Hematopoietic multipotent progenitor cell (in vitro differentiated cells): ENCODE measurements around the gene C1QTNF6. TPM values are rescaled to one million over a fixed set of nuclear protein-coding genes. Genes with fewer than 3 reads are reported as not detected.

Source experiments
- DNase-seq, 3 donors: peaks; one replicate each; pipeline ENCODE4 v3.0.0-alpha.2; 2011 to 2015; ENCODE audit warnings: low read depth in 2 of 3, low spot score in 2 of 3
- total RNA-seq: library from RNA; depleted of rRNA; stranded (reverse); fragments of >200 nt; gene quantifications from one replicate; pipeline ENCODE4 v1.2.3, GENCODE V29; 2012

C1QTNF6 gene
- total RNA-seq, 1 donor, result 1.6 TPM

DNA sequence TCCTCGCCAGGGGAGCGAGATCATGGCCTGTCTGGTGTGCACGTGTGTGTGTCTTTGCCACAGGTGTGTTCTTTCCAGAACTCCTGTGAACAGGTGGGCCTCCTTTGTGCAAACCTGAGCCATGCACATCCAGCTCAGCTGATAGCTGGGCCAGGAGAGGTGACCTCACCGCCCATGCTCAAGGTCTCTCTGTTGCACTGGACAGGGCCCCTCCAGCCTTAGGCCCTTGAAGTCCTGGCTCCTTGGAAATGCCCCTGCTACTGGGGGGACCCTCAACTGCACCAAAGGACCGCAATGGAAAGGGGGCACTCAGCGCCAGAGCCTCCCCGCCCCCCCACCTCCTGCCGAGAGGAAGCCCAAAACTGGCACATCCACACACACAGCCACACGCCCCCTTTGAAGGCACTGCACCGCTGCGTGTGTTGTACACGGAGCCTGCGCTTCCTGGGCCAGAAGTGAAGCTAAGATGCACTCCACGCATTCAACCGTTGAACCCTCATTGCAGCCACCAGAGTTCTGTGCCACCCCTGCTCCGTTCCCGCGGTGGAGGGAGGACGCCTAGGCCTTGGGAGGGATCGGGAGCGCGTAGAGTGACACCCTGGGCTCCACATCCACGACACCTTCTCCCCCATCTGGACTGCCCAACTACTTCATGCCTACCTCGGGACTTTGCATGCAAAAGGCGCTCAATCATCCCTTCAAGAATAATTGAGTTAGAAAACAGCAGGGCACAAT lies 21.9 kb downstream of the C1QTNF6 start:
- no peak for DNase-seq

DNA sequence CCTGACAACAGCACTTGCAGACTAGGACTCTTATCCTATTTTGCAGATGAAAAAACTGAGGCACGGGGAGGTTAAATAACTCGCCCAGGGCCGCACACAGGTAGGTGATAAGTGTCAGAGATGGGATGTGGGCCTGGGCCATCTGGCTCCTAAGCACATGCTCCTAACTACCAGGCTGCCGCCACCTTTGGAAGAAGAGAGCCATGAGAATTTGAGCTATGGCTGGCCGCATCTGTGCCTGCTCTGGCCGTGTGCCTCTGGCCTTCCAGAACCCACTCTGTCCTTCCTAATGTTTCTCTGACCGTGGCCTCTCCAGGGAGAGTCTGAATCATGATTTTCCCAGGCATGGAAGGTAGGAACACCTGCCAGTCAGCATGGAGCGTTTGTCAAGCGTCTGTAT lies 23.0 kb downstream of the C1QTNF6 start:
- DNase-seq, result no peak

DNA sequence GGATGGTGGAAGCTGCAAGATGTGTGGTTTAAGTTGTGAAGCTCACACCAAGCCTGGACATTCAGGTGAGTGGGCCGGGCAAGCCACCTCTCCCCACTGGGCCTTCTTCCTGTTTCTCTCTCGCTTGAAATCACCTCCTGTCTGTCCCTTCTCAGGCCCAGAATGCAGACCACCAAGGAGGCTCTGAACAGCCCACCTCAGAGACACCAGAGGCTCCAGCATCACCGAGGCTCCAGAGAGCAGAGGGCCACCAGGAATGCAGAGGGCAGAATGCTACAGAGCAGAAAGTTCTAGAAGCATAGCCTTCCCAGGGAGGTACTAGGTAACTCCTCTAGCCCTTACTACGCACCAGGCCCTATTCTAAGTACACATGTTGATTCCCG lies 23.6 kb downstream of the C1QTNF6 start:
- no peak for DNase-seq

DNA sequence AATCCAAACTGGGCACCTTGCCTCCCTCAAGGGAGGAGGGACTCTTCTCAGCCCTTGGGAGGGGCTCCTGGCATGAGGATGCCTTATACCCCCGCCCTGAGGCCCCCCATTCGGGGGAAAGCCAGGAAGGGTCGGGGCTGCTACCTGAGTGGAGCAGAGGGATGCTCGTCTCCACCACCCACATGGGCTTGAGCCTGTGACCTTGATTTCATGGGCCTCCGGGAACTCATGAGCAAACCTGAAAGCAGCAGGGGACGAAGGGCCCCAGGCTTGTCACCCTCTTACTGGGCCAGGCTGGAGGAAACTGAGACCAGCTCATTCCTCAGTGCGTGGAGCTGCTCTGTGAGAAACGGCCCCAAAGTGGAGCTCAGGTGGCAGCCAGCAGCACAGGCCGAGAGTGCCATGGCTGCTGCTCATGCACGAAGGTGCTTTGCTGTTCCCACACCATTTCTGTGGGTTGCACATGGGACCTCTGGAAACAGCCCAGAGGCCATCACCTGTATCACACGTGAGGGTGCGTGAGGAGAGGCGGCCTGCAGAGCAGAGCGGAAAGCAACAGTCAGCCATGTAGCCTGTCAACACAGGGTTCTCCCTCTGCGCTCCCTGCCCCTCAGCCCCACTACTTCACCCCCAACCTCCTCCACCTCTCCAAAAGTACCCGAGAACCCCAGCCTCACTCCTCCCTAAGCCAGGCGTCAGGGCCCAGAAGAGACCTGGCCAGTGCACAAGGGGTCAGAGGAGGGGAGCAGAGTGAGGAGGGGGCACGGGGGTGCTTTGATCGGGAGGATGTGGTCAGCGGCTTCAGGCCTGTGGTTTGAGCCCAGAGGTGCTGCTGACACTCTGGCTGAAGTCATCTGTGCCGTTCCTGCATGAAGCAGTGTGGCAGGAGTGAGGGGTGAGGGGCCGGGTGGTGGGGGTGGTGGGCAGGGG lies 24.2 kb downstream of the C1QTNF6 start:
- no peak for DNase-seq

DNA sequence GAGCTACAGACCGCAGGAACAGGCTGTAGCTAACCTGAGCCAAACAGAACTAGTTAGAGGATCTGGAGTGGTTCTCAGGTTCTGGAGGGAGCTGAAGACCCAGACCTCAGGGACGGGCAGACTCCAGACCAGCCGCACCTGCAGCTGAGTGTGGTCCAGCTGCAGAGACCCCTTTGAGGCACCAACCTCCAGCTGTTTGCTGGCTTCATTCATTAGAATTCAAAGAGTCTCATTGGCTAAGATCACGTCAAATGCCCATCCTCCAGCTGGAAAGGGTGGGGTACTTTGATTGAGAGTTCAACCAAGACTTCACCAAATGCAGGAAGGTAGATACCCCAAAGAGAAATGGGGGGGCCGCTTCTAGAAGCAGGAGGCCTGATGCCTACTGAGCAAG lies 25.0 kb downstream of the C1QTNF6 start:
- DNase-seq, result no peak

DNA sequence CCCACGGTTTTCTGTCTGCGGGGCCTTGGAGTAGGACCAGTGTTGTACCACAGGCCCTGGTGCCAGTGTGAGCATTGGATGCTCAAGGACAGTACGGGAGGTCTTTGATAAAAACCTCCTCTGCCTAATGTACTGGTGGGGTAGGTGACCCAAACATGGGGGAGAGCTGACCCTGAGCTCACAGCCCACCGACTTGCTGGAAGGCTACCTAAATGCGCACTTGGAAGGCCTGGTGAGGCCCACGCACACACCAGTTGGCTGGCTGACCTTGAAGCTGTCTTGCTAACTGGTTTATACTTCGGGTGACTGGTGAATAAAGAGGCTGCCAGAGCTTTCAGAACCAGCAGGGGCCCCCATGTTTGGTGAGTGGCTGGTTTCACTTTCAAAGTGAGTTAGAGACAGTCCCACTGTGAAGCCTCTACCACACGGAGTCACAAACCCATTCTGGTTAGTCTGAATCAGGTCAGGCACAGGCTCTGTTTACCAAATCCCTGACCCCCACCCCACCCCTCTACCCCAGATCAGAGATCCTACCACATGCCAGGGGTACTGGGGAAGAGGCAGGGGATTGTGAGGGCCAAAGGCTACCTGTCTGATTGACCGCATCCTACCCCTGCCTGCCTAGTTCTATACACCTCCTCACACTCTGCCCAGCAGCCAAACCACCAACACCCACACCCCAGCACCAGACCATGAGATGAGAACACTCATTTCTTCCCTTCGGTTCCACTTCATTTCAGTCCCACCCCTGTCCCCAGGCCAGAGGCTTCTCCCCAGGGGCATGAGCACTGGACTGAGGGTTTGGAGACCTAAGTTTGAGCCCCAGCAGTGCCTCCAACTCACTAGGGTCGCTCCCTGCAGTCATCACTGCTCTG lies 25.6 kb downstream of the C1QTNF6 start:
- peak in 1 of 3 donors; percentile 52 for DNase-seq

DNA sequence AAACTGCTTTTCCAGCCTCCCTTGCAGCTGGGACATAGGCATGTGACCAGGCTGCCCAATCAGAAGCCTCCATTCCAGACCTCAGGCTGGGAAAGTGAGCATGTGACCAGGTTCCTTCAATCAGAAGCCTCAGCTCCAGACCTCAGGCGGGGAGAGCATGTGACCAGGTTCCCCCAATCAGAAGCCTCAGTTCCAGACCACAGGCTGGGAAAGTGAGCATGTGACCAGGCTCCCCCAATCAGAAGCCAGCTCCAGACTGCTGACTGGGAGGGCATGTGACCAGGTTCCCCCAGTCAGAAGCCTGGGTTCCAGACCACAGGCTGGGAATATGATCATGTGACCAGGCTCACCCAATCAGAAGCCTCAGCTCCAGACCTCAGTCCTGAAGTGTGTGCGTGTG lies 26.6 kb downstream of the C1QTNF6 start:
- peak in 1 of 3 donors; percentile 29 for DNase-seq

DNA sequence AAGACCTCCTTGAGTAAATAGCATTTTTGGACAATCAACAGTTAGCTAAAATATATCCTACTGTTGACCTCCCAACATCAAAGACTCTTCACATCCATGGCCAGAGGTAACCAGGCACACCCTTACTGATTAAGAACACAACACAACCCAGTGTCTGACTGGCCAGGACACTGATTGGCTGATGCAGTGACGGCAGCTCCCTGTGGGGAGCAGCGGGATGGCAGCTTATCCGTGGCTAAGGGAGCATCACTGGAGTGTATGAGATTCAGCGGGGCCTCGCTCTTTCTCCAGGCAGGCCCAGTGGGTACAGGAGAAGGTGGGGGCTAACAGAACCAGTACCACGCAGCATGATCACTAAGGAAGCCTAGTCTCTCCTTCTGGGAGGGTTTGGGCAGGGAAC lies 28.0 kb downstream of the C1QTNF6 start:
- no peak for DNase-seq

DNA sequence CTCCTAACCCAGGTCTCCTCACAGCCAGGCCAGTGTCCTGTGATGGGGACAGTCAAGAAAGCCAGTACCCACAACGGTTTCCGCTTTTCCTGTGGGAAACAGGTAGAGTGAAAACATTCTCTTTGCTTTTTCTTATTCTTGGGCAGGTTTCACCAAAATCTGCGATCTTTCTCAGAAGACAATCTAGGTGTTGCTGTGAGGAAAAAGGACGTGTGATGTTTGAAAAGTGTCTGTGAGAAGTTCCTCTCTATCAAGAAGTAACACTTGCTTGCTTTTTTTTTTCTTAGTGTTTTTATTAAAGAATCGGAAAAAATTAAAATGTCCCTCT lies 29.1 kb downstream of the C1QTNF6 start:
- DNase-seq, result no peak

DNA sequence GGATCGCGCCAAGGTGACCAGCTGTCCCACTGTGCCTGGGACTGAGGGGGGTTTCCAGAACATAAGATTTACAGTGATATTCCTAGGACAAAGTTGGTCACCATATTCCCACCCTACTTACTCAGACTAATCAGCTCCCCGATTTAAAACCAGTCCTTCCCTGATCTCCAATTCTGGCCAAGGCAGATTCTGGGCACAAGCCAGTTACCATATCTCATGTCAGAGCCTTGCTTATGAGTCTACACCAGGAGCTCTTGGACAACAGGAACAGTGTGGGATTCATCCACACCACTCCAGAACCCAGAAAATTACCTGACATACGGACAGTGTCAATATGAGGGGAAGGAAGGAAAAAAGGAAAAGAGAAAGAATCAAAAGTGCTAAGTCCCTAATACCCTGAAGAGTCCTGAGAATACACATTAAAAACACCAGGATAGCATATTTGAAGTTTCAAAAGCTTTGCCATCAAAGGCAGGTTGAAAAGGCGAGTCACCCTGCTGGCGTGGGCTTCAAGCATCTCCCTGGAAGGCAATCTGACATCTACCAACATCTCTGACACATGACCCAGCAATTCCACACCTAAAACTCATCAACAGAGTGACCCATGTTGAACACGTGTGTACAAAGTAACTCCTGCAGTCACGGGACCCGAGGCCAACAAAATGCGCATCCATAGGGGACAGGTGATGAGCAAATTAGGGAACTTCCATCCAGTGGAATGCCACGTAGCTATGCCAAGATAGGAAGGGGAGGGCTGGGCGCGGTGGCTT lies 30.3 kb downstream of the C1QTNF6 start:
- no peak for DNase-seq

DNA sequence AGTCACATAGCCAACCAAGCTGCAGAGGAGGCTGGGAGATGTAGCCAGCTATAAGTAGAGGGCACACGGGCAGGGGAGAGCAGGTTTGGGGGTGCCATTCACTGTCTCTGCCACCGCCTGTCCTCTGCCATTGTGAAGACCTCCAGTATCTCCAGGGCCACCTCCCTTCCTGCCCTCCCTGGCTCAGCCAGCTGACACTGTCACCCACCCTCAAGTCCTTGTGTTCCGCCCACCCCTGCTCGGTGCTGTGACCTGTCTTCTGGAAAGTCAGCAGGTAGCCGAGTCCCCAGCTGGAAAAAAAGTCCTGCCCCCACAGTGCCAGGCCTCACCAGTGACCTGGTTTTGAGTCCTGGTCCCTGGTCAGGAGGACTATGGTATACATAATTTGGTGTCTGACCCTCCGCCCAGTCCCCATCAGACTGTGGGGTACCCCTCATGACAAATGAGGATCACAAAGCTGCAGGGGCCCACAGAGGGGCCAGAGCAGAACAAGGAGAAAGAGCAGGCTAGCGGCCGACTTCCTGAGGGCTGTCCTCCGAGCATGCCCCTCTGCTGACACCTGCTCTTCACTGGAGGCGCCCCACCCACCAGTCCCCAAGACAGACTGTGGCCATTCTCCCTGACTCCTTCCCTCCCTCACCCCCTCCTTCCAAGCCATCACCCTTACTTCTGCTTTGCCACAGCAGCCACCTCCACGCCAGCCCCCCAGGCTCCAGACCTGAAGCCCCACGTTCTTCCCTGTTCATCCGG lies 31.2 kb downstream of the C1QTNF6 start:
- DNase-seq, result no peak

DNA sequence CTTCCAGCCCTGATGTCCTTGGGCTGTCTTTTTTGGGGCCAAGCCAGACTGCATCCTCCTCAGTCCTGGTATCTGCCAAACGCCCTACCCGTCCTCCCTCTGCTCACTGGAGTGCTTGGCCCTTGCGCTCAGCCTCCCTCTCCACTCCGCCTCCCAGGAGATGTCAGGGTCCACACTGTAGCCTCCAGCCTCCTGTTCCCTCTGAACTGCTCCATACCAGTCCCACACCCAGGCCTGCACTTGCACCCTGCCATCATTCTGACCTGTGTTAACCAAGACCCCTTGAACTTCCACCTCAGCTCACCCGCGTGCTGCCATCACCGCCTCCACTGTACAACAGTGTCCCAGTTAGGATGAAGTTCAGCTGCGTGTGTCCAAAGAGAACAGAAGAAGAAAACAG lies 32.1 kb downstream of the C1QTNF6 start:
- no peak for DNase-seq

DNA sequence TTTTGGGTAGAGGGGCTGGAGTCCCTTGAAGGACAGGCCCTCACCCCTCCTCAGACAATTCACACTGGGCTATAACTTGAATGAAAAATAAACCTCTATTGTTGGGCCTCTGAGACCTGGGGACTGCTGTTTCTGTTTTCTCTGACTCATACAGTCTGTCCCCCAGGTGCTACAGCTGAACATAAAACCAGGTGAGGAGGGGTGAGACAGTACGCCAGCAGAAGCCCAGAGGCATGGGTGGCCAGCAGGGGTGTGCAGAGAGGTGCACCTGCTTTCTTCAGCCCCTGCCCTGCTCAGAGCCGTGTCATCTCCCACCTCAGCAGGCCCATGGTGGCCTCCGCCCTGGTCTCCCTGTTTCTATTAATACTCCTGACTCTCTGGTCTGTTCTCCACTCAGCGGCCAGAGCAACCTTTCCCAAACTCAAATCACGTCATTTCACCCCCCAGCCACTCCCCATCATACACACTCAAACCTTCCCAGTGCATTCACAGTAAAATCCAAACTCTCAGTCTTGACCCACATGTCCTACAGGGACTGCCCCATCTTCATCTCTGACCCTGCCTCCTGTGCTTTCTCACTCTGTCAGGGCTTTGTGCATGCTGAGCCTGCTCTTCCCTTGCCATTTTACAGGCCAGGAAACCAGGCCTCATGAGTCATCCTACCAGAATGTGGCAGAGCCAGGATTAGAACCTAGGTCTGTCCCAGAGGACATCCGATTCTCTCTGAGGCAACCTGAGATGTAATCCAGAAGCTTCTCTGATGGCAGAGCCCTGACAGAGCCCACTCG lies 32.9 kb downstream of the C1QTNF6 start:
- DNase-seq, result no peak

DNA sequence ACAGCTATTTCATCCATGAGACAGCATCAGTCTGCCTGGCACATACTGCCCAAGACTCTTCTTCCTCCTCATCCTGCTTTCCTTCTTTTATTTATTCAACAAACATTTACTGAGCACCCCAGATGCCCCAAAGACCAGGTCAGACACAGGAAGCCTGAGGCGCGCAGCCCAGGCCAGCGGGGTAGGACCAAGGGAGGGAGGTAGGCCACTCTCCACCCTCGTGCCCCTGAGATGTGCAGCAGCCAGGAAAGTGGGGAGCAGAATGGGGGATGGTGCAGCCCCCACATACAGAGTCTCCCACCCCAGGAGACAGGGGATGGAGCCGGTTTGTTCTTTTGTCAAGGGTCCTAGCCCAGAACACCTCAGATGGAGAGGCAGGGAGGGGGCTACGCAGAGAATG lies 34.1 kb downstream of the C1QTNF6 start:
- DNase-seq, result no peak

DNA sequence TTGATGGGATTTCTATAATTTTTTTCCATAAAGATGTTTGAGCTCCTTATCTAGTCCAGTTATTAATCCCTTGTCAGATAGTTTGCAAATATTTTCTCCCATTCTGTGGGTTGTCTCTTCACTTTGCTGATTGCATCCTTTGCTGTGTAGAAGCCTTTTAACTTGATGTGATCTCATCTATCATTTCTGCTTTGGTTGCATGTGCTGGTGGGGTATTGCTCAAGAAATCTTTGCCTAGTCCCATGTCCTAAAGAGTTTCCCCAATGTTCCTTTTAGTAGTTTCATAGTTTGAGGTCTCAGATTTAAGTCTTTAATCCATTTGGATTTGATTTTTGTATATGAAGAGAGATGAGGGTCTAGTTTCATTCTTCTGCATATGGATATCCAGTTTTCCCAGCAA lies 36.6 kb downstream of the C1QTNF6 start:
- no peak for DNase-seq

DNA sequence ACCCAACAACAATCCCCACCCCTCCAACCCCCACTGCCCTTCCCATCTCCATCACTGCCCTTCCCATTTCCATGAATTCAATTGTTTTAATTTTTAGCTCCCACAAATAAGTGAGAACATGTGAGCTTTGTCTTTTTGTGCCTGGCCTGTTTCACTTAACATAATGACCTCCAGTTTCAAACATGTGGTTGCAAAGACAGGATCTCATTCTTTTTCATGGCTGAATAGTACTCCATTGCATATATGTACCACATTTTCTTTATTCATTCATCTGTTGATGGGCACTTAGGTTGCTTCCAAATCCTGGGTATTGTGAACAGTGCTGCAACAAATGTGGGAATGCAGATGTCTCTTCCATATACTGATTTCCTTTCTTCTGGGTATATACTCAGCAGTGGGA lies 37.3 kb downstream of the C1QTNF6 start:
- DNase-seq, result no peak

DNA sequence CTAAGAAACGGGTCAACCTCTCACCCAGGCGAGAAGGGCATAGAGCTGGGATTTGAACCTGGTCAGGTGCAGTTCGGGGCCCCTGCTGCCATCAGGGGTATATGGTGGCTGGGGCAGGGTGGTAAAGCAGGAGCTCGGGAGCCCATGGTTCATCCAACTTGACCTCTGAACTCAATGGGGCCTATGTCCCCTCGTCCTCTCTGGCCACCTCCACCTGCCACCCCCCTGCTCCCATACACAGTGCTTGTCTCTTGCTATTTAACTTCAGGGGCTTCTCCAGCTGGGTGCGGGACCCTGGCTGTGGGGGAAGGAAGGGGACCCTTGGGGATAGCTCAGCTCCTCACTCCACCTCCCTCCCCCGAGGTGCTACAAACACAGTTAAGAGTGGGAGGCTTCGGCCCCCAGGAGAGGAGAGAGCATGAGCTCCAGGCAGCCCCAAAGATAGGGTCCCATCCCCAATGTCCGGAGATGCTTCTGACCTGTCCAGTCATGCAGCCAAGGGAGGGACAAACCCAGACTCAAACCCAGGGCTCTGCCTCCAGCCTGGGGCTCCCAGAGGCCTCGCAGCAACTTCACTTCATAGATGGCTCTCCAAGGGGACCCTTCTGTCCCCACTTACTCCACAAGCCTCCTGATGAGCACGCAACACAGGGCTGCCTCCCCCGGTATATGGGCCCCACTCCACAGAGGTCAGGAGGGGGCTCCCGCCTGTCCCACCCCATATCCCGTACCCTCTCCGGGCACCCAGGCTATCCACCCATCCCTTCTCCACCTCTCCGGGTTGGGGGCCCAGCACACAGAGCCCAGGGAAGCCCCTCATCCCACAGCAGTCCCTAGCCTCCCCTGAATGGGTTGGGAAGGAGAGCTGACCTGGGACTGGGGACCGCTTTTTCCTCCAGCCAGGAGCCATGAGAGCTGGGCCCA lies 39.0 kb downstream of the C1QTNF6 start:
- no peak for DNase-seq
